Measurements from ENCODE around the gene EDEM3. TPM values are rescaled to one million over a fixed set of nuclear protein-coding genes. Genes with fewer than 3 reads are reported as not detected.
A peak's percentile ranks its signal among the peaks of the same experiment; 100 is the strongest.
"Not testable (repeated sequence)": the region's sequence is repeated elsewhere in the genome, so short reads cannot be mapped to it uniquely, and the experiment has no call there.

EDEM3 gene
- total RNA-seq, 1 experiment from 2014 or later = 50.0 TPM

GRCh38 chr1:184770181-184770979 lies 15.7 kb upstream of the EDEM3 start:
- DNase-seq (ENCODE audit: low spot score) = no peak

- no peak for DNase-seq (ENCODE audit: low spot score)
These were observed 14.6 kb upstream of the EDEM3 start for GRCh38 chr1:184769241-184769640.

- no peak for DNase-seq (ENCODE audit: low spot score)
These were observed 13.8 kb upstream of the EDEM3 start for GRCh38 chr1:184768467-184768866.

- DNase-seq (ENCODE audit: low spot score) = no peak
These were observed 12.9 kb upstream of the EDEM3 start for GRCh38 chr1:184767591-184767990.

- no peak for DNase-seq (ENCODE audit: low spot score)
These were observed 9.8 kb upstream of the EDEM3 start for GRCh38 chr1:184764483-184764882.

- not testable (repeated sequence) for DNase-seq (ENCODE audit: low spot score)
These were observed 8.9 kb upstream of the EDEM3 start for GRCh38 chr1:184763520-184763919.

- DNase-seq (ENCODE audit: low spot score) = no peak
These were observed 7.4 kb upstream of the EDEM3 start for GRCh38 chr1:184761969-184762485.

GRCh38 chr1:184759651-184760050 lies 5.0 kb upstream of the EDEM3 start:
- DNase-seq (ENCODE audit: low spot score) = no peak

GRCh38 chr1:184759112-184759511 lies 4.5 kb upstream of the EDEM3 start:
- no peak for DNase-seq (ENCODE audit: low spot score)

- DNase-seq (ENCODE audit: low spot score) = no peak
These were observed 3.2 kb upstream of the EDEM3 start for GRCh38 chr1:184757891-184758290.

- no peak for DNase-seq (ENCODE audit: low spot score)
These were observed 2.7 kb upstream of the EDEM3 start for GRCh38 chr1:184757406-184757805.

GRCh38 chr1:184755226-184756065 lies 788 bp upstream of the EDEM3 start:
- DNase-seq (ENCODE audit: low spot score) = peak; percentile 19

- DNase-seq (ENCODE audit: low spot score) = peak; percentile 24
These were observed 816 bp downstream of the EDEM3 start for GRCh38 chr1:184753608-184754475.

- no peak for DNase-seq (ENCODE audit: low spot score)
These were observed 1.5 kb downstream of the EDEM3 start for GRCh38 chr1:184753117-184753516.

- DNase-seq (ENCODE audit: low spot score) = no peak
These were observed 2.0 kb downstream of the EDEM3 start for GRCh38 chr1:184752656-184753055.

- no peak for DNase-seq (ENCODE audit: low spot score)
These were observed 5.9 kb downstream of the EDEM3 start for GRCh38 chr1:184748740-184749139.

- no peak for DNase-seq (ENCODE audit: low spot score)
These were observed 7.3 kb downstream of the EDEM3 start for GRCh38 chr1:184747089-184747955.

GRCh38 chr1:184745929-184746638 lies 8.6 kb downstream of the EDEM3 start:
- DNase-seq (ENCODE audit: low spot score) = no peak

GRCh38 chr1:184745110-184745509 lies 9.5 kb downstream of the EDEM3 start:
- DNase-seq (ENCODE audit: low spot score) = no peak
